GM19328 (cell line): ENCODE measurements around the gene CCDC80.
"Not testable (repeated sequence)": the region's sequence is repeated elsewhere in the genome, so short reads cannot be mapped to it uniquely, and the experiment has no call there.

Experiments used
- ATAC-seq: cut with Tn5 transposase; IDR thresholded peaks from one replicate; pipeline ENCODE4 v1.9.1; 2021; ENCODE audit warnings: mild to moderate bottlenecking, moderate library complexity; ENCODE audit not compliant: unreplicated experiment

Gene CCDC80

DNA sequence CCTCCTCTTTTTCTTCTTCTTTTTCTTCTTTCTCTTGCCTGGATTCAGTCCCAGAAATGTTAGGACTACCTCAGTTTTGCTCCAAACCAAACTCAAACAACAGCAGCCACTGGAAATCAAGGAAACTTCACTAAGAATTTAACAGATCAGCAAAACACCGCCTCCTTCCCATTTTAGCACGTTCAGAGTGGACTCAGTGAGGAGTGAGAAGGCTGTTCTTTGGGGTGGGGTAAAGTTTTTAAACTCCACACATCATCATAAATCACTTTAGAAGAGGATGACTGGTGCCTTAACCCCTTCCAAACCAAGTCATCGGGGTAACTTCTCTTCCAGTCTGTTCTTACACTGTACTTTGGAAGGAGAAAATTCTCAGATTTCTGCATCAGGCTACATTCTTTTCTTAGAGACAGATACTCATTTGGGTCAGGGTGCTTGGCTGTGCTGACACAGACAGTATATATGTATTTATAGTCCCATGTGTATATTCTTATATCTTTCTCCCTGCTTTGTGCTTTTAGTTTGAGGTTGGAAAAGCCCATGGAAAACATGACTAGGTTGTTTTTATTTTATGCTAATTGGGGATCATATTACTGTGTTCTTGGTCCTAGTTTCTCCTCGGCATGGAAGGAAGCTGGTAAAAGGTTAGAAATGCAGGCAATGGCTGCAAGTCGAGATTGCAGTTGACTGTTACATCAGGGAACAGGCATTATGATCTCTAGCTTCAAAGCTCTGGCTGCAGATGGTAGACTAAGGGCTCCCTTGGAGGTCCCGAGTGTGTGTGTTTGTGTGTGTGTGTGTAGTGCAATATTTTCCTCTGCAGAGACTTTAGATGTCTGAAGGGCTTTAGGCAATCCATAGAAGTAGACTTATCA is at the start of gene CCDC80:
CCDC80 (minus strand) TSS at position 214 of the 872 bp plus-strand sequence. CDS start 1,238 bp downstream, outside the sequence.
- no peak for ATAC-seq

DNA sequence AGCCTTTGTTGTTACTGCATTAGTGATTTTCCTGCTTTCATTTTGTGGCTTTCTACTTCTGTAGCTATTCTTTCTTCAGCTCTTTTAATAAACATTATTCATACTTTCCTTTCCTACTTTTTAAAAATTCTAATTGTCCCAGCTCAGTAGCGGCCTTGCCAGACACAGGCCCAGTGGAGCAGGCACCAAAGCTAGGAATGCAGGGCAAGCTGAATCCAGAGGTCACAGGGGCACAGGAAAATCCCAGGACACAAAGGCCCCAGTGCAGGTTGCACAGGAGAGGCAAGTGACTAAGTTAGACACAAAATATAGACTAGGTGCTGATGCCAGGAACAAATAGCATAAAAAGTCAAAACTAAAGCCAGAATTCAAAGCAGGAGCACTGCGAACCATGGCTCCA is 49.0 kb upstream of the CCDC80 start:
- no peak for ATAC-seq

GRCh38 chr3:112689385-112689784 is 48.4 kb upstream of the CCDC80 start:
- ATAC-seq = no peak

GRCh38 chr3:112688819-112689218 is 47.9 kb upstream of the CCDC80 start:
- no peak for ATAC-seq

DNA sequence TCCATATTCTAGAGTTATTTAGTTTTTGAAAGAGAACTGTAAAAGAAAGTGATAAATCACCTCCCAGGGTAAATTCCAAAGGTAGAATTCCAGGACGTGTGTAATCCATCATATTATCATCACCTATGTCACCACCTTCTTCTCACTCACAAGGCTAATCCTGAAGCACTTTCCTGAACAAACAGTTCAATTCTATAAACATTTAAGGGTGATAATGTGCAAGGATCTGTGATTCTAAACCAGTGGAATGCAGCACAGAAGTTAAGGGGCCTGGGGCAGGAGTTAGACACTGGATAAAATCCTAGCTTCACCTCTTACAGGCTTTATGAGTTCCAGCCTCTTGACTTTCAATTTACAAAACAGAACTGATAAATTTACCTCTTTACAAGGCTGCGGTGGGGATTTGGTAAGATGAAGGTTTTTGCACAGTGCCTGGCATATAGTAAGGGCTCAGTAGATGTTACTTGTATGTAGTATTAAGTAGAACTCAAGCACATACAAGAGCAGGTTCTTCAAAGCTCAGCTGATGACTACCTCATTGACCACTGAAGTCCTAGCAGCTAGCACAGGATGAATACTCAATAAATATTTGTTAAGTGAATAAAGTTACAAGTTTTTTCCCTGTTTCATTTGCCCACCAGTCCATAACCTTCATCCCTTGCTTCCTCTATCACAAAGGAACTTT is 47.3 kb upstream of the CCDC80 start:
- no peak for ATAC-seq

- ATAC-seq = no peak
Observed at GRCh38 chr3:112687616-112688015, 46.7 kb upstream of the CCDC80 start.

- no peak for ATAC-seq
Observed at GRCh38 chr3:112687211-112687610, 46.3 kb upstream of the CCDC80 start.

GRCh38 chr3:112685956-112686799 is 45.2 kb upstream of the CCDC80 start:
- ATAC-seq = no peak

DNA sequence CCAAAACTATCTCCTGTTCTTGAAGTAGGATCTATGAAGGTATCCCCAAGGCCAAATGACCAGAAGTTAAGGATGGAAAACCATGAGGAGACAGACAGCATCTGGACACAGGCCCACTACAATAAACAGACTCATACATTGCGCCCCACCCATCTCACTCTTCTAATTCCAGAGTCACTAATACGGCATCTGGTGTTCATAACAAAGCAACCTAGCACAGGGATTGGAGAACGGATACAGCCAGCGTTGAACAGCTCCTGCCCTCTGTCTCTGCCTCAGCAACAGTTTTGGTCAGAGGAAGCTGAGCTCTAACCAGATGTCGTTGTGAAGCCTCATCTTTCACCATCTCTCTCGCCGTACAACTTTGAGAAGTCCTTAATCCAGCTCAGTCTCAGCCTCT is 44.5 kb upstream of the CCDC80 start:
- no peak for ATAC-seq

DNA sequence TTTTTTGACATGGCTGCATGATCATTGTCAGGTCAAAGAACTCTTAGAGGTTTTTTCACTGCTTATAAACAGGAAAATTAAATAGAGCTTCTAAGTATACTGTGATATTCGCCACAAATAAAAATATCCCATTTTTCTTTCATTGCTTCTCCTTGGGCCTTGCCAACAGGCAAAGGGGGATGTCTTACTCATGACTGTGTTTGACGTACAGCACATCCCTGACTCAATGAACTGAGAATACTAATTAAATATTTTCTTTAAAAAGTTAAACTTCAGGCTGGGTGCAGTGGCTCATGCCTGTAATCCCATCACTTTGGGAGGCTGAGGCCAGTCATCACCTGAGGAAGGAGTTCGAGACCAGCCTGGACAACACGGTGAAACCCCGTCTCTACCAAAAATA is 41.4 kb upstream of the CCDC80 start:
- ATAC-seq = no peak

DNA sequence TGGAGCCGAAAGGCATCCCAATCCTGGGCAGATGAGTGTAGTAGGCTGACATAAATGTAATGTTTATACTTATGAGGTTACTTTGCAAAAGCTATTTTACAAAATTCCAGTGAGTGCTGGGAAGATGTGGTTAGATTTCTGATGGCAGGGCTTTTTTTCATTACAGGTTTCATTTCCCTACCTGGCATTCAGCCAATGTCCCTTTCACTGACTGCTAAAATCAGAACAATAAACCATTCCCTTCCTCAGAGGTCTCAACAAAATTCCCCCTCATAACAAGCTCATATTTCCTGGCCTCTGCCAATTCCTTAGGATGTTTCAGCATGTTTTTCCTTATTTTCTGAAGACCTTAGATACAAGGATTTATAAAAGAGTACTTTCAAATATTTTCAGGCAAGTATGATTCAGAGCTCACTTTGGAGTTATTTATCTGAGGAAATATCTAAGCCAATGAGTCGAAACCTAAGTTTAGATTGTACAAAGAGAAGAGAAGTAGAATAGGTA is 40.9 kb upstream of the CCDC80 start:
- no peak for ATAC-seq

GRCh38 chr3:112676659-112677234 is 35.8 kb upstream of the CCDC80 start:
- peak; percentile 97 for ATAC-seq

- ATAC-seq = no peak
Observed at GRCh38 chr3:112675943-112676535, 35.1 kb upstream of the CCDC80 start.

DNA sequence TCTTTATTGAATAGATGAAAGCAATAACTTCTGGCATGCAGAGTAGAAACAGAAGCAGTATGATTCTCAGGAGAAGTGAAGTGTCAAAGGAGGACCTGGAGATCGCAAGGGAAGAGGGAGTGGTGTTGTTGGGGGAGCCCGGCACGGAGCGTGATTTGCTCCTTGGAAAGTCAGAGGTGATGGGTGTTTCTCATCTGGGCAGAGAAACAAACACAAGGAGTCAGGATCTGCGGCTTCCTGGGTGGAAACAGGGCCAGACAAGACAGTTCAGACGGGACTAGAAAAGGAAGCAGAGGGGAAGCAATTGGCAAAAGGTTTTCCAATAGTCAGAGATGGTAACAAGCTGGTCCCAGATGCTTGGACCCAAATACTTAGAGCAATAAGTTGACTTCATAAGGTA is 34.4 kb upstream of the CCDC80 start:
- no peak for ATAC-seq

DNA sequence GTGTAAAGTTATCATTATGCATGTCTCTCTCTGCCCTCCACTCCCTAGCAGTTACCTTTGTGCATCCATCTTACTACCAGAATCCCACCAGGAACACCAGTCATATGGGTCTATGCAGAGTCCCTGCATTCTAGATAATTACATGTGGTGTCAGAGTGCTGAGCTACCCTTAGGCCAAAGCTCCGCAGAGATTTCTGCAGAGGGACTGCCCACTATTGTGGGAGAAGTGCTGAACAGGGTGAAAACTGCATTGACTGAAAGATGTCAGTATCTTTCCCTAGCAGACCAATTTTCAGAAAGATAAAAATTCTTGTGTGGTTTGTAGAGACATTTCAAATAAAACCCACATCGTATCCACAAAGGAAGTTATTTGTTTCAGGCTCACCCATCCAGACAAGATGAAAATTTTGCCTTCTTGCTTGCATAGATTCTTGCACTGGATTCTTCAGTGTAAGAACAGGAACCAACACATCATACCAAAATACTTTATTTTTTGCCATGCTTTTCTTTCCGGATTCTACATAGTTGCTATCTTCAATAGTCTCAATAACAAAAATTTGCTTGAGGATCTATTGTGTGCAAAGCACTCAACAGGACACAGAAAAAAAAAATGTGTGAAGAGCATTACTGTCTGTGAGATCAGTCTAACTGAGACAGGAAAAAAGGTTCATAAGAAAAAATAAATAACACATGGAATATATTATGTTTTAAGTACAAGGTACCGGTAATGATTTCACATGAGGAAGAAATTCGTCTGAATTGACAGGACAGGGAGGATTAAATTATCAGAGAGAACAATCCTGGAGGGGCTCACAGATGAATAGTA is 32.0 kb upstream of the CCDC80 start:
- no peak for ATAC-seq

DNA sequence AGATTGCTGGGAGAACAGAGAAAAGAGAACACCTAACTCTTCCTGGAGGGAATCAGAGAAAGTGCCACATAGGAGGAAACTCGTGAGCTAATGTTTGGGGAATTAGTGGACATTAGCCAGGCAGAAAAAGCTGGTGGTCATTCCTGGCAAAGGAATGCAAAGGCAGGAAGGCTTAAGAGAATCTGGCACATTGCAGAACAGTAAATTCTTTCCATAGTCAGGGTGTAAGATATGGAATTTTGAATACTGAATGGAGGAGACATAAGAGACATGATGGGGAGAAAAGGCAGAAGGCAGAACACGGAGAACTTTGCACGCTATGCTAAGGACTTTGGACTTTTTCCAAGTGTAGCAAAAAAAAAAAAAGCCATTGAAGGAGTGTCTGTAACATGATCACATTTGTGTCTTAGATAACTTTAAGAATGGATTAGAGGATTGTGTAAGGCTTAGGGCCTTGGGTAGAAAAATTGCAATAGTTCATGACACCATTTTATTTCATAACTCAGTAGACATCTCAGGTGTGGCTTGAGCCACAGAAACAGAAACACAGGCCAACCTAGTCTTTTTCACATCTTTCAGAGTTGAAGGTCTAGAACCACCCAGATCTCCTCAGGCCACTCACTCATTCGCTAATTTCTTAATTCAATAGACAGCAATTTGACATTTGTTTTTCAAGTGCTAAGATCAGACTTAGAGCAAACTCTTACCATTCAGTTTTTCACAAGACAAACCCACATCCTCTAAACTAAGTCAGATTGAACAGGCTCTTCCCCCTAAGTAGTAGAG is 31.2 kb upstream of the CCDC80 start:
- ATAC-seq = no peak

GRCh38 chr3:112670824-112671223 is 29.9 kb upstream of the CCDC80 start:
- ATAC-seq = no peak

DNA sequence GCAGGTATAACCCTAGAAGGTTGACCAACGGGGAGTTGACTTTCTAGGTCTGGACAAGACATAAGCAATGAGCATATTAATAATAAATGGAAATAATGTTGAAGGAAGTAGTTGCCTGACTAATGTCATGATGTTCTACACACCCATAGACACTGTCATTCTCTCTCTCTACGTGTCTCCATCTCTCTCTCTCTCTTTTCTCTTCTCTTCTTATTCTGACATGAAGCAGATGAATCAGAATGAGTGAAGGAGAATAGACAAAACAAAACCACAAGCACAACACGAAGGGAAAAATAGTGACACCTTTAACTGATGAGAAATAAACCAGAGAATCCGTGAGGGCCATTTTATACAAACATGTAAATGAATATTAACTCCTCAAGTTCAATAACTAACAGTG is 26.7 kb upstream of the CCDC80 start:
- ATAC-seq = no peak

- not testable (repeated sequence) for ATAC-seq
Observed at GRCh38 chr3:112665009-112665408, 24.1 kb upstream of the CCDC80 start.
